K562 (cell line): ENCODE results near the gene WNT3. TPM values are rescaled to one million over a fixed set of nuclear protein-coding genes. Genes with fewer than 3 reads are reported as not detected.

Source experiments
- ATAC-seq: fragments of 200-7000 bp; cut with Tn5 transposase; 3 replicates; pipeline ENCODE4 v1.9.1; 2020; ENCODE audit warnings: moderate library complexity
- BruUV-seq: library from RNA; stranded (reverse); fragments of 400-500 nt; replicated peaks from 2 replicates; lab custom pipeline; 2021; lab: Mats Ljungman, UMichigan
- CTCF ChIA-PET: fragments of 300-600 bp; formaldehyde crosslinking; extraction: SDS; loops from one replicate; lab custom pipeline; 2021; ENCODE audit warnings: low intra/inter-chr PET ratio; lab: Yijun Ruan, JAX
- POLR2A ChIA-PET: fragments of 300-600, 350-650 bp; sonication (Branson Sonifier 250); formaldehyde crosslinking; extraction: SDS; loops from one replicate; lab custom pipeline; 2021; ENCODE audit warnings: antibody characterized with exemption, inconsistent platforms; lab: Yijun Ruan, JAX
- DNase-seq, 4 experiments: peaks; one replicate each; pipeline versions ENCODE4 v3.0.0 to v3.0.0-alpha.2; 2011 to 2018; ENCODE audit warnings: low spot score in 3 of 4, mixed read lengths in 3 of 4; ENCODE audit errors: extremely low read depth in 1 of 4
- FAIRE-seq: peaks from 2 replicates; lab custom pipeline; 2011; peaks lifted over from hg19 to GRCh38; lab: Jason Lieb, UNC
- H2AFZ ChIP-seq: 2 replicates; pipeline ENCODE4 v1.6.0; 2011; ENCODE audit warnings: low read depth, low read length, control low read depth, inconsistent platforms
- H3K27ac ChIP-seq: fragments of 200-600 bp; 3 replicates; pipeline ENCODE4 v1.8.0; 2011; ENCODE audit warnings: low read depth, mild to moderate bottlenecking, control low read depth, inconsistent platforms, low read length, moderate library complexity, mixed read lengths; ENCODE audit errors: extremely low read depth
- H3K27me3 ChIP-seq, 2 experiments: fragments of 300-600 bp in 1 of 2; 2 replicates in 1 of 2; 3 replicates in 1 of 2; pipeline versions ENCODE4 v1.6.0 to v1.8.0; 2011; ENCODE audit warnings: inconsistent platforms in 2 of 2, low read length in 2 of 2, mild to moderate bottlenecking in 1 of 2, mixed read lengths in 1 of 2, moderate library complexity in 1 of 2; ENCODE audit not compliant: control insufficient read depth in 2 of 2, insufficient read depth in 2 of 2
- H3K36me3 ChIP-seq: fragments of 300-600 bp; 3 replicates; pipeline ENCODE4 v1.8.0; 2011; ENCODE audit warnings: mild to moderate bottlenecking, low read length, inconsistent platforms; ENCODE audit not compliant: control insufficient read depth, insufficient read depth
- H3K4me1 ChIP-seq, 2 experiments: fragments of 200-600 bp in 1 of 2; replicated peaks in 1 of 2; 2 replicates in 1 of 2; 3 replicates in 1 of 2; pipeline versions ENCODE4 v1.5.1 to v1.8.0; 2011; ENCODE audit warnings: inconsistent platforms in 2 of 2, low read length in 2 of 2, mild to moderate bottlenecking in 1 of 2, mixed read lengths in 1 of 2, moderate library complexity in 1 of 2; ENCODE audit not compliant: control insufficient read depth in 2 of 2, insufficient read depth in 2 of 2
- H3K4me2 ChIP-seq: 2 replicates; pipeline ENCODE4 v1.6.1; 2011; ENCODE audit warnings: low read length, control low read depth, inconsistent platforms, mixed read lengths; ENCODE audit not compliant: insufficient read depth
- H3K4me3 ChIP-seq: fragments of 200-600 bp; sonication (generic), shearing (Covaris generic); 2 replicates; pipeline ENCODE4 v1.5.1; 2016; ENCODE audit warnings: control low read depth, inconsistent platforms
- H3K79me2 ChIP-seq: fragments of 200-600 bp; 3 replicates; pipeline ENCODE4 v1.8.0; 2011; ENCODE audit warnings: low read length, inconsistent platforms; ENCODE audit not compliant: control insufficient read depth, insufficient read depth
- H3K9ac ChIP-seq, 2 experiments: 2 replicates each; pipeline versions ENCODE4 v1.6.0 to v1.6.1; 2011; ENCODE audit warnings: low read depth in 2 of 2, low read length in 2 of 2, control low read depth in 1 of 2, inconsistent platforms in 1 of 2, mild to moderate bottlenecking in 1 of 2, mixed read lengths in 1 of 2; ENCODE audit not compliant: insufficient read depth in 1 of 2
- H3K9me1 ChIP-seq: one replicate; pipeline ENCODE4 v1.6.0; 2011; ENCODE audit warnings: inconsistent platforms, mild to moderate bottlenecking, low read length, moderate library complexity; ENCODE audit not compliant: control insufficient read depth, insufficient read depth
- H3K9me3 ChIP-seq: replicated peaks from 2 replicates; pipeline ENCODE4 v1.5.1; 2011; ENCODE audit warnings: low read depth, low read length, inconsistent platforms; ENCODE audit not compliant: control insufficient read depth, insufficient read depth
- H4K20me1 ChIP-seq: replicated peaks from 2 replicates; pipeline ENCODE4 v1.6.1; 2011; ENCODE audit warnings: low read length, inconsistent platforms, mixed read lengths; ENCODE audit not compliant: control insufficient read depth, insufficient read depth
- CHD4 ChIP-seq: fragments of 200-600 bp; sonication (generic); IDR thresholded peaks from 3 replicates; pipeline ENCODE4 v1.6.1; 2012; ENCODE audit warnings: low read depth, mild to moderate bottlenecking, mixed read lengths, low read length, inconsistent platforms; ENCODE audit not compliant: insufficient read depth, insufficient replicate concordance, poor library complexity, severe bottlenecking
- EHMT2 ChIP-seq: fragments of 450-650 bp; IDR thresholded peaks from 2 replicates; pipeline ENCODE4 v1.6.1; 2018; ENCODE audit warnings: antibody characterized with exemption
- EWSR1 ChIP-seq: fragments of 450-650 bp; IDR thresholded peaks from 2 replicates; pipeline ENCODE4 v1.6.1; 2018; ENCODE audit warnings: borderline replicate concordance, mild to moderate bottlenecking, low read depth, moderate library complexity; ENCODE audit not compliant: partially characterized antibody
- LARP7 ChIP-seq: fragments of 450-650 bp; IDR thresholded peaks from 2 replicates; pipeline ENCODE4 v1.6.1; 2016
- NR1H2 ChIP-seq: sonication (generic); formaldehyde crosslinking; IDR thresholded peaks from 2 replicates; pipeline ENCODE4 v1.4.0; 2020; ENCODE audit warnings: mild to moderate bottlenecking, missing genetic modification reagents
- PHF8 ChIP-seq: fragments of 200-600 bp; sonication (generic); IDR thresholded peaks from 2 replicates; pipeline ENCODE4 v1.6.1; 2012; ENCODE audit warnings: mixed run types, mild to moderate bottlenecking, inconsistent platforms, low read length, moderate library complexity, borderline replicate concordance
- WGBS: fragments of 100-300 bp; shearing (Covaris generic); methylation state at CpG from one replicate; pipeline ENCODE4 v1.1.6; 2016; ENCODE audit warnings: low coverage, mixed read lengths; ENCODE audit not compliant: insufficient coverage; ENCODE audit errors: missing lambda C conversion rate; 5-methylcytosine and 5-hydroxymethylcytosine counted together
- in situ Hi-C: fragments of 300-500 bp; cut with MboI; formaldehyde crosslinking; loops from 4 replicates; pipeline ENCODE4 v1.15.0; 2018; ENCODE audit warnings: inconsistent platforms, mixed read lengths
- intact Hi-C: fragments of 100-400 bp; cut with micrococcal nuclease; formaldehyde crosslinking; loops from 2 replicates; pipeline ENCODE4 v1.14.2; 2022
- polyA plus RNA-seq, 8 experiments: library from polyadenylated mRNA; depleted of rRNA in 4 of 8; stranded (reverse) in 5 of 8; unstranded in 3 of 8; fragments of >200 nt; fragmentation: Nextera tagmentation in 2 of 8; fragmentation: Illumina TruSeq in 1 of 8; extraction: Ambion mirVana in 2 of 8; extraction: Trizol in 1 of 8; gene quantifications; 2 replicates each; pipeline versions ENCODE4 v1.2.1 to v1.2.3, GENCODE V29; 2011 to 2014; ENCODE audit warnings: inconsistent platforms in 1 of 8, missing spikeins in 1 of 8
- total RNA-seq, 7 experiments: library from RNA; depleted of rRNA in 6 of 7; stranded (reverse); fragments of >200 nt in 6 of 7; fragmentation: Illumina TruSeq in 2 of 7; extraction: Trizol in 2 of 7; gene quantifications; 2 replicates each; pipeline versions ENCODE4 v1.2.1 to v1.2.3, GENCODE V29; 2011 to 2021; ENCODE audit warnings: low replicate concordance in 1 of 7

Gene WNT3
- total and polyA plus RNA-seq, 9 of the 15 experiments (the other 6 are each of a cell fraction or from before 2014, with no cell fraction given) = 1.5 to 6.1 (median 3.3) TPM

DNA sequence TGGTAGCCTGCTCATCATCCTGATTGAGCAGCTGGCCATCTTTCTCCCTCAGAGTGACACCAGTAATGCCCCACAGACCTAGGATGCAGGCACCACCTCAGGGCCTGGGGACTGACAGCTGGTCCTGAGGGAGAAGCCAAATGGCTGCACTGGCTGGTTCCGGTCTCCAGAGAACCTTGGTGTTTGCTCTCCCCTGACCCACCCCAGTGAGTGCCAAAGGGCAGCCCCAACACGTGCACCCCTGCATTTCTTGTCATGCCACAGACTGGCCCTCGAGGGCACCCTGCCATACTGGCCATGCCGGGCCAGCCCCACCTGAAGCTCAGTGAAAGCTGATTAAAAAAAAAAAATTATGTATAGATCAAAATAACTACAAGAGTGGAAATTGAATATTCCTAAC lies 100.5 kb downstream of the WNT3 start:
- CTCF ChIA-PET = no interaction called here
- Histone ChIP-seq H3K27ac (no peak overlapping the region), H3K4me1 (no peaks in the 10 kb centered on the region; a peak in 1 of 5 replicates), H3K27me3 (no peaks in the 10 kb centered on the region), H3K9me1 (no peaks in the 10 kb centered on the region), H3K4me2 (no peak overlapping the region), H3K4me3 (no peak overlapping the region), H3K9ac (peak overlapping the region in 1 of 2 experiments; percentile 32; a peak in 1 of 4 replicates), H3K9me3 (no peaks in the 10 kb centered on the region), H3K79me2 (no peaks in the 10 kb centered on the region), H3K36me3 (peaks cover 32% of the 10 kb centered on the region; the same call in 1 of the 3 replicates), H4K20me1 (no peaks in the 10 kb centered on the region), H2AFZ (no peak overlapping the region)
- POLR2A ChIA-PET = no interaction called here
- no peak for TF ChIP-seq CHD4
- no peak for TF ChIP-seq PHF8
- no peak for TF ChIP-seq NR1H2
- TF ChIP-seq LARP7 = no peak
- no peak for TF ChIP-seq EHMT2
- TF ChIP-seq EWSR1 = no peak
- intact Hi-C loops = no loop called here
- BruUV-seq = no TSS peak
- ATAC-seq (no peak), DNase-seq (no peak), FAIRE-seq (no peak)
- WGBS = 98% methylated on average over 4 of the region's 4 CpGs
- in situ Hi-C loops = loop anchor here (10.0 kb wide), 1 partner anchor 233 kb away; no protein-coding TSS in a partner anchor

Other genes with a start within 250 kb of the WNT3 start
- gene ARL17A, start 239.0 kb downstream of the WNT3 start, total RNA-seq (2014; rRNA removed) = 4.7 and 6.8 TPM in 2 replicates
- 13.5 and 14.0 TPM in 2 replicates for gene ARL17A, start 239.0 kb downstream of the WNT3 start, total RNA-seq (2014; rRNA removed; fragmentation: Illumina TruSeq; extraction: Trizol)
- 11.4 and 11.5 TPM in 2 replicates for gene ARL17A, start 239.0 kb downstream of the WNT3 start, total RNA-seq (2015; rRNA removed; fragmentation: Illumina TruSeq; extraction: Trizol)
- 13.3 and 15.2 TPM in 2 replicates for gene ARL17A, start 239.0 kb downstream of the WNT3 start, total RNA-seq (2021)
- 24.8 and 39.3 TPM in 2 replicates for gene ARL17A, start 239.0 kb downstream of the WNT3 start, polyA plus RNA-seq (2011; rRNA removed)
- 16.0 and 19.0 TPM in 2 replicates for gene ARL17A, start 239.0 kb downstream of the WNT3 start, polyA plus RNA-seq (2014; fragmentation: Illumina TruSeq; extraction: Trizol)
- gene ARL17A, start 239.0 kb downstream of the WNT3 start, polyA plus RNA-seq (2014; fragmentation: Nextera tagmentation; extraction: Ambion mirVana) = 1 to 10 TPM; 5.2 to 6.5 TPM
- 19.7 and 23.7 TPM in 2 replicates for gene ARL17A, start 239.0 kb downstream of the WNT3 start, polyA plus RNA-seq (2014; rRNA removed)
- 16.7 and 23.1 TPM in 2 replicates for gene NSF, start 228.0 kb downstream of the WNT3 start, total RNA-seq (2014; rRNA removed)
- gene NSF, start 228.0 kb downstream of the WNT3 start, total RNA-seq (2014; rRNA removed; fragmentation: Illumina TruSeq; extraction: Trizol) = 36.7 and 39.0 TPM in 2 replicates
- gene NSF, start 228.0 kb downstream of the WNT3 start, total RNA-seq (2015; rRNA removed; fragmentation: Illumina TruSeq; extraction: Trizol) = 33.0 and 37.1 TPM in 2 replicates
- 34.1 and 34.9 TPM in 2 replicates for gene NSF, start 228.0 kb downstream of the WNT3 start, total RNA-seq (2021)
- gene NSF, start 228.0 kb downstream of the WNT3 start, polyA plus RNA-seq (2011; rRNA removed) = 33.6 and 39.8 TPM in 2 replicates
- 32.5 and 36.9 TPM in 2 replicates for gene NSF, start 228.0 kb downstream of the WNT3 start, polyA plus RNA-seq (2014; fragmentation: Illumina TruSeq; extraction: Trizol)
- gene NSF, start 228.0 kb downstream of the WNT3 start, polyA plus RNA-seq (2014; fragmentation: Nextera tagmentation; extraction: Ambion mirVana) = 10 to 100 TPM; 17.0 to 37.3 TPM
- 17.4 and 20.5 TPM in 2 replicates for gene NSF, start 228.0 kb downstream of the WNT3 start, polyA plus RNA-seq (2014; rRNA removed)
- gene WNT9B, start 32.9 kb upstream of the WNT3 start, total RNA-seq (2014; rRNA removed) = not detected in 2 replicates
- gene WNT9B, start 32.9 kb upstream of the WNT3 start, total RNA-seq (2014; rRNA removed; fragmentation: Illumina TruSeq; extraction: Trizol) = not detected in 2 replicates
- not detected in 2 replicates for gene WNT9B, start 32.9 kb upstream of the WNT3 start, total RNA-seq (2015; rRNA removed; fragmentation: Illumina TruSeq; extraction: Trizol)
- not detected in 2 replicates for gene WNT9B, start 32.9 kb upstream of the WNT3 start, total RNA-seq (2021)
- gene WNT9B, start 32.9 kb upstream of the WNT3 start, polyA plus RNA-seq (2011; rRNA removed) = not detected in 2 replicates
- gene WNT9B, start 32.9 kb upstream of the WNT3 start, polyA plus RNA-seq (2014; fragmentation: Illumina TruSeq; extraction: Trizol) = not detected in 2 replicates
- gene WNT9B, start 32.9 kb upstream of the WNT3 start, polyA plus RNA-seq (2014; fragmentation: Nextera tagmentation; extraction: Ambion mirVana) = not detected
- not detected in 2 replicates for gene WNT9B, start 32.9 kb upstream of the WNT3 start, polyA plus RNA-seq (2014; rRNA removed)
- 32.7 and 38.5 TPM in 2 replicates for gene GOSR2, start 104.5 kb upstream of the WNT3 start, total RNA-seq (2014; rRNA removed)
- gene GOSR2, start 104.5 kb upstream of the WNT3 start, total RNA-seq (2014; rRNA removed; fragmentation: Illumina TruSeq; extraction: Trizol) = 41.0 and 41.1 TPM in 2 replicates
- gene GOSR2, start 104.5 kb upstream of the WNT3 start, total RNA-seq (2015; rRNA removed; fragmentation: Illumina TruSeq; extraction: Trizol) = 32.7 and 34.6 TPM in 2 replicates
- gene GOSR2, start 104.5 kb upstream of the WNT3 start, total RNA-seq (2021) = 48.6 and 54.3 TPM in 2 replicates
- gene GOSR2, start 104.5 kb upstream of the WNT3 start, polyA plus RNA-seq (2011; rRNA removed) = 95.3 and 96.3 TPM in 2 replicates
- gene GOSR2, start 104.5 kb upstream of the WNT3 start, polyA plus RNA-seq (2014; fragmentation: Illumina TruSeq; extraction: Trizol) = 41.0 and 43.9 TPM in 2 replicates
- gene GOSR2, start 104.5 kb upstream of the WNT3 start, polyA plus RNA-seq (2014; fragmentation: Nextera tagmentation; extraction: Ambion mirVana) = 10 to 100 TPM; 75.4 to 84.1 TPM
- 45.2 and 48.9 TPM in 2 replicates for gene GOSR2, start 104.5 kb upstream of the WNT3 start, polyA plus RNA-seq (2014; rRNA removed)
- not detected in 2 replicates for gene RPRML, start 160.6 kb upstream of the WNT3 start, total RNA-seq (2014; rRNA removed)
- not detected in 2 replicates for gene RPRML, start 160.6 kb upstream of the WNT3 start, total RNA-seq (2014; rRNA removed; fragmentation: Illumina TruSeq; extraction: Trizol)
- not detected in 2 replicates for gene RPRML, start 160.6 kb upstream of the WNT3 start, total RNA-seq (2015; rRNA removed; fragmentation: Illumina TruSeq; extraction: Trizol)
- gene RPRML, start 160.6 kb upstream of the WNT3 start, total RNA-seq (2021) = 0.16 TPM in 1 of 2 replicates, not detected in the other
- not detected in 2 replicates for gene RPRML, start 160.6 kb upstream of the WNT3 start, polyA plus RNA-seq (2011; rRNA removed)
- gene RPRML, start 160.6 kb upstream of the WNT3 start, polyA plus RNA-seq (2014; fragmentation: Illumina TruSeq; extraction: Trizol) = not detected in 2 replicates
- gene RPRML, start 160.6 kb upstream of the WNT3 start, polyA plus RNA-seq (2014; fragmentation: Nextera tagmentation; extraction: Ambion mirVana) = not detected
- 0.20 TPM in 1 of 2 replicates, not detected in the other for gene RPRML, start 160.6 kb upstream of the WNT3 start, polyA plus RNA-seq (2014; rRNA removed)